GM10248 (cell line): ENCODE measurements around the gene TP53I13.

Experiments
- CTCF ChIA-PET: fragments of 300-600 bp; sonication (Branson Sonifier 250); formaldehyde crosslinking; extraction: SDS; loops from one replicate; lab custom pipeline; 2021; ENCODE audit warnings: antibody characterized with exemption; lab: Yijun Ruan, JAX
- POLR2A ChIA-PET: fragments of 350-650 bp; sonication (Branson Sonifier 250); formaldehyde crosslinking; extraction: SDS; loops from one replicate; lab custom pipeline; 2020; ENCODE audit warnings: antibody characterized with exemption; lab: Yijun Ruan, JAX
- DNase-seq: peaks from one replicate; pipeline ENCODE4 v3.0.0; 2012; ENCODE audit errors: extremely low spot score
- TF ChIP-seq, protein P1 (sequence below): IDR thresholded peaks from 2 replicates; pipeline ENCODE4 v1.5.1; 2012; ENCODE audit warnings: mild to moderate bottlenecking, low read depth; ENCODE audit errors: extremely low read depth, missing control alignments, control extremely low read depth

TP53I13 gene

DNA sequence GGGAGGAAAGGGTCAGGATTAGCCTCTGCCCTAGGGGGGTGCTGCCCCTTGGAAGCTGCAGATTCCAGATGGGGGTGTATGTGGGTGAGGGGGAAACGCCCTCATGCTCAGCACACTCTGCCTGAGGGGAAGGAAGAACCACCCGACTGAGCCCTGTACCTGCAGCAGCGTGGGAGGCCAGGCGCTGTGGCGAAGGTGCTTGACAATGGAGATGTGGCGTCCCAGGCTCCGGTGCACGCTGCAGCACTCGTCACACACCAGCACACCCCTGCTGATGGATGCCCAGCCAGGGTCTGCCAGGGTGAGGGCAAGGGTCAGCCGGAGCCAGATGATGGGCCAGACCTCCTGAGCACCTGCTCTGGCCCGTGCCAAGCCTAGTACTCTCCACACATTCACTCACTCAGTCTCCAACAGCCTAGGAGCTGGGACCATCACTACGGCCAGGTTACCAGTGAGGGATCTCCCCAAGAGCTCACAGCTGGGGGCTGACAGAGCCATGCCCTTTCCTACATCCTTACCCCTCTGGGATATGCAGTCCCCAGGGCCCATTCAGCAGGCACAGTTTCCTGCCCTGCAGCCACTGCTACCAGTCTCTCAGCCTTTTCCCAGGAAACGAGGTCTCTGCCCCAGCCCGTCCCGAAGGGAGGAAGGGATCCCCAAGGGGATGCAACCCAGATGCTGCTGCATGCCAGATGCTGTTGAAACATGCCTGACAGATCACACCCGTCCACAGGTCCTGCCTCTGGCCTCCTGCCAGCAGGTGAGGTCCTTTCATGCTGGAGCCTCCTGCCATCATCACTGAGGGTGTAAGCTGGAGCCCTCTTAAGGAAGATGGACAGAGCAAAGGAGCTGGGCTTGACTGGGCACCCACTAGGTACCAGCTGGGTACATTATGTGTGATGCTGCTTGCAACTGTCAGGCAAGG, 15.1 kb downstream of the TP53I13 start:
- ChIA-PET CTCF (interaction anchor here (1.2 to 14.3 kb wide), 4 partner anchors 9 to 32 kb away, joined by 3 to 172 read pairs (median 88); partner anchors contain the start of gene ANKRD13B), POLR2A (no interaction called here)
- DNase-seq: no peak
- TF ChIP-seq, protein P1, sequence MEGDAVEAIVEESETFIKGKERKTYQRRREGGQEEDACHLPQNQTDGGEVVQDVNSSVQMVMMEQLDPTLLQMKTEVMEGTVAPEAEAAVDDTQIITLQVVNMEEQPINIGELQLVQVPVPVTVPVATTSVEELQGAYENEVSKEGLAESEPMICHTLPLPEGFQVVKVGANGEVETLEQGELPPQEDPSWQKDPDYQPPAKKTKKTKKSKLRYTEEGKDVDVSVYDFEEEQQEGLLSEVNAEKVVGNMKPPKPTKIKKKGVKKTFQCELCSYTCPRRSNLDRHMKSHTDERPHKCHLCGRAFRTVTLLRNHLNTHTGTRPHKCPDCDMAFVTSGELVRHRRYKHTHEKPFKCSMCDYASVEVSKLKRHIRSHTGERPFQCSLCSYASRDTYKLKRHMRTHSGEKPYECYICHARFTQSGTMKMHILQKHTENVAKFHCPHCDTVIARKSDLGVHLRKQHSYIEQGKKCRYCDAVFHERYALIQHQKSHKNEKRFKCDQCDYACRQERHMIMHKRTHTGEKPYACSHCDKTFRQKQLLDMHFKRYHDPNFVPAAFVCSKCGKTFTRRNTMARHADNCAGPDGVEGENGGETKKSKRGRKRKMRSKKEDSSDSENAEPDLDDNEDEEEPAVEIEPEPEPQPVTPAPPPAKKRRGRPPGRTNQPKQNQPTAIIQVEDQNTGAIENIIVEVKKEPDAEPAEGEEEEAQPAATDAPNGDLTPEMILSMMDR: no peak

GRCh38 chr17:29584452-29585079, 16.1 kb downstream of the TP53I13 start:
- POLR2A ChIA-PET: no interaction called here
- TF ChIP-seq, protein P1: no peak
- DNase-seq: no peak
- CTCF ChIA-PET: interaction anchor here (2.5 to 12.8 kb wide), 4 partner anchors 8 to 33 kb away, joined by 16 to 144 read pairs (median 42); partner anchors contain the start of gene ANKRD13B

GRCh38 chr17:29585080-29585751, 16.7 kb downstream of the TP53I13 start:
- ChIA-PET POLR2A (no interaction called here), CTCF (interaction anchor here (1.3 to 5.3 kb wide), 6 partner anchors 11 to 508 kb away, joined by 3 to 61 read pairs (median 11); no protein-coding TSS in a partner anchor)
- TF ChIP-seq, protein P1: peak; percentile 50
- DNase-seq: peak; percentile 54

GRCh38 chr17:29586676-29587469, 18.4 kb downstream of the TP53I13 start:
- TF ChIP-seq, protein P1: no peak
- POLR2A ChIA-PET: no interaction called here
- CTCF ChIA-PET: interaction anchor here (1.3 to 5.3 kb wide), 9 partner anchors 7 to 438 kb away, joined by 3 to 61 read pairs (median 6); no protein-coding TSS in a partner anchor
- DNase-seq: no peak

- POLR2A ChIA-PET: no interaction called here
- no peak for DNase-seq
- TF ChIP-seq, protein P1: no peak
- CTCF ChIA-PET: interaction anchor here (1.0 to 5.3 kb wide), 10 partner anchors 8 to 439 kb away, joined by 3 to 61 read pairs (median 5); no protein-coding TSS in a partner anchor
Observed at GRCh38 chr17:29587591-29587990, 19.1 kb downstream of the TP53I13 start.
